Hippocampal formation (tissue), 2 donors: ENCODE measurements around the gene IRF2BPL.
A peak's percentile ranks its signal among the peaks of the same experiment; 100 is the strongest.
"Not testable (repeated sequence)": the region's sequence is repeated elsewhere in the genome, so short reads cannot be mapped to it uniquely, and the experiment has no call there.

ENCODE experiments used
- DNase-seq, 2 donors: peaks; one replicate each; lab custom pipeline; 2025; lab: John Stamatoyannopoulos, UW

The IRF2BPL gene

DNA sequence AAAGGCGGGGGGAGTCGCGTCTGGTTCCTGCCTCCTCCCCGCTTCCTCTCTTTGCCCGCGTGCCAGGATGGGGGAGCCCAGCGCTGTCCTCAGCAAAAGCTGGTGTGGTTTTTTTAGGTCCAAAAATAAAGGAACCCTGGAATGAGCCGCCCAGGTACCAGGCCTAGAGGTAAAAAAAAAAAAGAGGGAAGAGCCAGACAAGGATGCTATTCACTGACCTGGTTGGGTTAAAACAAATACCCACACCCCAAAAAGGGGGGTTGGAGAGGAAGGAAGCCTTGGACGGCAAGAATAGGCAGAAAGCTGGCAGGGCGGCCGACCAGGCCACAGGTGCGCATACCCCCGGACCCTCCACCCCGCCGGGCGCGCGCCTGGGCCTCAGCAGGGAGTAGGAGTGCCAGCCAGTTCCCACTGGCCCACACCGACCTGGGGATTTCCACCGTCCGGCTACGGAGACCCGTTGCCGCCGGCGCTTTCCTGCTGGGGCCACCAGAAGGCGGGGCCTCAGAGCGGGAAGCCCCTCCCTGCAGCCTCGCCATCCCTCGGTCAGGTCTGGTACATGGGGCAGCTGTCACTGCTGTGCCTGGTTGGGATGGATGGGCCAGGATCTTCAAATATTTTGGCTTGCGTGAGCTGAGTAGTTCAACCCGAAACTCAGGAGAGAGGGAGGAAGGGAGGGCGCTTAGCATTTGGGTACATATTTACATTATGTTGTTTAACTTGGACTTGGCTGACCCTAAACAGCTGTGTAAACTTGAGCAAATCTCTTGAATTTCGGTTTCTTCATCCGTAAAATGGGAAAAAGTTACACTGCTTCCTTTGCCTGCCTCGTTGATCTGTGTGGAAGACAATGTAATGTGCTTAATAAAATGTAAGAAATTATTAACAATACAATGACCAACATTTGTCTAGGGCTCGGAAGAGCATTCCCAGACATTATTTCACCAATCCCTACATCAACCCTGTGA, 5.4 kb upstream of the IRF2BPL start:
- DNase-seq = peak in 1 of 2 donors; percentile 42

GRCh38 chr14:77032844-77033621, 4.5 kb upstream of the IRF2BPL start:
- DNase-seq = peak; percentile 74 to 78

DNA sequence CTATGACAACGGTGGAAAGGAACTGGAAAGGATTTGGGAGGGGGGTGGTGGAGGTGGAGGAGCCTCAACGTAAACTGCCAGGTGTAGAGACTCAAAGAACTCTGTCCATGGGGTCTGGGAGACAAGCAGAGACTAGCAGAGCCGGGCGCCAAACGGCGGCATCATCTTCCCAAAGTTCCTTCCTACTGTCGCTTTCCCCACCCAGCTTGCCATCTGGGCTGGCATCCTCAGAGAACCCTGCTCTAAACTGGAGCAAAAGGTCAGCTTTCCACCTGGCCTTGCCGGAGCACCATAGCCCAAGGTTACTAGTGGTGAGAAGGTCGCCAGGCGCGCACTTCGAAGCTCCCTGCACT, 4.0 kb upstream of the IRF2BPL start:
- no peak for DNase-seq

- DNase-seq = no peak
Measured at GRCh38 chr14:77031759-77032490, 3.4 kb upstream of the IRF2BPL start.

- peak; percentile 57 to 76 for DNase-seq
Measured at GRCh38 chr14:77027538-77028383, 747 bp downstream of the IRF2BPL start.

GRCh38 chr14:77026930-77027537, 1.5 kb downstream of the IRF2BPL start:
- DNase-seq = no peak

GRCh38 chr14:77026166-77026929, 2.2 kb downstream of the IRF2BPL start:
- no peak for DNase-seq

DNA sequence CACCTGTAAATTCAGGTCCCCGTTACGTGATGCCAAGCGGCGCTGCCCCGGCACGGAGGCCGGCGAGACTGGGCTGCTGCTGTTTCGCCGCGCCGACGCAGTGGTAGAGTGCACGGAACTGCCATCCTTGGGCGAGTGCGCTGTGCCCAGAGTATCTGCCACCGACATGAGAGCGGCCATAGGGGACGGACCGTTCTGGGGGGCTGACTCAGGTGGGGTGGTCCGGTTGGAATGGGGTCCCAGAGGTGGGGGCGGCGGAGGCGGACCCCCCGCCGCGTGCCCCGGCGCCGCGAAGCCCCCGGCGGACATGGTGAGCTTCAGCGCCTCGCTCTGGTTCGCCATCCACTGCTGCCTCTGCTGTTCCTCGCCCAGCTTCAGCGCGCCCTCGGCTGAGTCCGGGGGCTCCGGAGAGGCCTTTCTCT, 2.8 kb downstream of the IRF2BPL start:
- no peak for DNase-seq

DNA sequence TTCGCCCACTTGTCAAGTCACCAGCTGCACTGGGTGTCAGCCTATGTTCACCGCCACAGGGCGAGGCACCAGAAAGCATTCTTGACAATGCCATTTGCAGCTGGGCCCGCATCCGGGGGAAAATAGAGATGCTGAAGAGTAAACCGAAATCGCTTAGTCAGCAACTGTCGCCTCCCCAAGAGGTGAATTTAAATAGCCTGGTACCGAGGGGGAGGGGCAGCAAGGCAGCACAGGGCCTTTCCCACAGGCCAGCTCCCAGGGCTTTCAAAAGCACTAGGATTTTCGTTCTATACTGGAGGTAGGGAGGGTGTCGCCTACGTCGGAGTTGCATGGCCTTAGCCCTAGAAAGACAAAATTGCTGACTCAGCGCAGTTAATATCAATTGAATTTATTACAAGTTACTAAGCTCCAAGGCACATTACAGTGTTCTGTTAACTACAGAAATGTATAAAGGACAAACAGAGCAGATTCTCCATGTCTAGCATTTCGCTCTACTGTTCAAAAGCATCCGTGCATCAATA, 4.3 kb downstream of the IRF2BPL start:
- DNase-seq = no peak

- DNase-seq = peak; percentile 34 to 36
Measured at GRCh38 chr14:77023001-77023996, 5.2 kb downstream of the IRF2BPL start.

- DNase-seq = no peak
Measured at GRCh38 chr14:77022236-77022852, 6.2 kb downstream of the IRF2BPL start.

- DNase-seq = not testable (repeated sequence)
Measured at GRCh38 chr14:77021424-77021823, 7.1 kb downstream of the IRF2BPL start.

- no peak for DNase-seq
Measured at GRCh38 chr14:77018785-77019184, 9.7 kb downstream of the IRF2BPL start.

DNA sequence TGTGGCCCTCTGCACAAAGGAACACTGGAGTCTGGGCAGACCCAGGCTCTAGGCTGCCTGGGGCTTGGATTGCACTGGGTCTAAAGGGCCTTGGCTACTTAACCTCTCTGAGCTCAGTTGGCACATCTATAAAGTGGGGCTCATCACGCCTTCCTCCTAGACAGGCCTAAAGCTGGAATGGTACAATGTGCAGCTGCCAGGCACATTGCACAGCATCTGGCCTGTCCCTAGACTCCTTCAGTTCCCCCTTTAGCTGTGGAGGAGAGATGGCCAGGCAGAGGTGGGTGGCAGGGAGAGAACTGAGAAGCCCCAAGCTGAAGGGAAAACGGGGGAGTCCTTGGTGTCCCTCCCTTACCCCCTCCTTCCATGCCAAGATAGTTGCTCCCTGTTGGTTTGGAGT, 10.8 kb downstream of the IRF2BPL start:
- no peak for DNase-seq

GRCh38 chr14:77014734-77015133, 13.8 kb downstream of the IRF2BPL start:
- DNase-seq = no peak

GRCh38 chr14:77014004-77014604, 14.4 kb downstream of the IRF2BPL start:
- DNase-seq = peak; percentile 37 to 38

GRCh38 chr14:77012193-77012765, 16.2 kb downstream of the IRF2BPL start:
- no peak for DNase-seq
